HG03575 (cell line): ENCODE measurements around the gene FAM120A.
"Not testable (repeated sequence)": the region's sequence is repeated elsewhere in the genome, so short reads cannot be mapped to it uniquely, and the experiment has no call there.

ENCODE experiments used
- ATAC-seq: cut with Tn5 transposase; IDR thresholded peaks from one replicate; pipeline ENCODE4 v1.9.1; 2021; ENCODE audit not compliant: unreplicated experiment, insufficient number of reproducible peaks, low FRiP score; ENCODE audit errors: extremely low read depth

Gene FAM120A

DNA sequence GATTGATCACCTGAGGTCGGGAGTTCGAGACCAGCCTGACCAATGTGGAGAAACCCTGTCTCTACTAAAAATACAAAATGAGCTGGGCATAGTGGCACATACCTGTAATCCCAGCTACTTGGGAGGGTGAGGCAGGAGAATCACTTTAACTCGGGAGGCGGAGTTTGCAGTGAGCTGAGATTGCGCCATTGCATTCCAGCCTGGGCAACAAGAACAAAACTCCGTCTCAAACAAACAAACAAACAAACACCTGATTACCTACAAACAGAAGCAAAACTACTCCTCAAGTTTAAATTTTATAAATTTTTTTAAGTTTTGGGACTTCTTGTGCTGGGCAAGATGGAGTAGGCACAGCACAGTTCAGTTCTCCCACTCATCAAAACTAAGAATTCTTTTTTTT is 12.2 kb upstream of the FAM120A start:
- ATAC-seq: not testable (repeated sequence)

DNA sequence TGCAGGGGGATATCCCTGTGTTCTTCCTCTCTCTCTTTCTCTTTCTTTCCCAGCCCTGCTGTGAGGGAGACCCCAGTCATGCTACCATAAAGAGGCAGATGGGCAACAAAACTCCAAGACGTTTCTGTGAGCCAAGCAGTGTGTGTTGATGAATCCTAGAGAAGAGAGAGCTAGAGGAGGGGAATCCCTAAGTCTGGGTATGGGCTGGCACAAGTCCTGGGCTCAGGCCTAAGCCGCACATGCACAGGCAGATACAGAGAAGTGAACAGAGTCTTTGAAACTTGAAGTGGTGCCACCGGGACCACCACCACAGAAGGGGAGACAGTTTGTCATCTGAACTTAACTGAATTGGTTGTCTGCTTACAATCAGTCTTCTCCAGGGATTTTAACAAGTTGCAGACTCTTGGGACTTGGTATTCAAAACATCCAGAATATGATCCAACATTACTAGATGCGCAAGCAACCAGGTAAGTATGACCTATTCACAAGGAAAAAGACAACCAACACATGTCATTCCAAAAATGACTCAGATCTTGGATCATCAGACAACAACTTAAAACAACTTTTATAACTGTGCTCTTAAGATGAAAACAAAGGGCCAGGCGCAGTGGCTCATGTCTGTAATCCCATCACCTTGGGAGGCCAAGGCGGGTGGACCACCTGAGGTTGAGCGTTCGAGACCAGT is 10.4 kb upstream of the FAM120A start:
- no peak for ATAC-seq

DNA sequence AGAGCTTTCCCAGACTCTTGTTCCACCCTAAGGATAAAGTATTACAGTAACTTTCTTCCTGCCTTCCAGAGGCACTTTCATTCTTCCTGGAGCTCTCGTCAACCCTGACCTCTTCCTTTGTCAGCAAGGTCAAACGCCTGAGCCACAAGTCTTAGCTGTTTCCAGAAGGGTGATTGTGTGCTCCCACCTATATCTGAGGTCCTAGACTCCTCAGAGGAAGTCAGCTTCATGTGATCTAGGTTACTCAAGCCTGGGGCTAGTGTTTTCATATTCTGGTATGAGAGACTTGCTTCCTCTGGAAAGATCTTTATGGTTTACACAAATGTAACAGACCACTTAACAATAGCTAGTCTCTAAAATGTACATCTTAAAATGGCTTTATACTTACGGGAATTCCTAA is 5.4 kb upstream of the FAM120A start:
- ATAC-seq: no peak

DNA sequence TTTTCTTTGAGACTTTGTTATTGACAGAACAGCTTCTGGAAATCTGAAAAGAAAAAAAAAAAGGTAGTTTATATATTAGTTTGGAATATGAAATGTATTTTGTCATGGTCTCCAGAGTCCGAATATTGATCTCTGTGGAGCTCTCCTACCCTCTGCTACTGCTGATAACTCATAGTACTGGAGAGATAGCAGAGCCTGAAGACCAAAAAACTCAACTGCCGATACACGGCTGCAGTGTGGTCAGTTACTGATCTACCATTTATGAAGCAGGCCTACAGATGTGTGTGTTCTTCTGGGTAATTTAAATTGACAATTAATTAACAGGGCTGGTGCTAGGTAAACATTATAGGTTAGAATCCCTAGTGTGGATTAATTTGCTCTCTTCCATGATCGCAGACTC is 3.8 kb upstream of the FAM120A start:
- ATAC-seq: no peak

DNA sequence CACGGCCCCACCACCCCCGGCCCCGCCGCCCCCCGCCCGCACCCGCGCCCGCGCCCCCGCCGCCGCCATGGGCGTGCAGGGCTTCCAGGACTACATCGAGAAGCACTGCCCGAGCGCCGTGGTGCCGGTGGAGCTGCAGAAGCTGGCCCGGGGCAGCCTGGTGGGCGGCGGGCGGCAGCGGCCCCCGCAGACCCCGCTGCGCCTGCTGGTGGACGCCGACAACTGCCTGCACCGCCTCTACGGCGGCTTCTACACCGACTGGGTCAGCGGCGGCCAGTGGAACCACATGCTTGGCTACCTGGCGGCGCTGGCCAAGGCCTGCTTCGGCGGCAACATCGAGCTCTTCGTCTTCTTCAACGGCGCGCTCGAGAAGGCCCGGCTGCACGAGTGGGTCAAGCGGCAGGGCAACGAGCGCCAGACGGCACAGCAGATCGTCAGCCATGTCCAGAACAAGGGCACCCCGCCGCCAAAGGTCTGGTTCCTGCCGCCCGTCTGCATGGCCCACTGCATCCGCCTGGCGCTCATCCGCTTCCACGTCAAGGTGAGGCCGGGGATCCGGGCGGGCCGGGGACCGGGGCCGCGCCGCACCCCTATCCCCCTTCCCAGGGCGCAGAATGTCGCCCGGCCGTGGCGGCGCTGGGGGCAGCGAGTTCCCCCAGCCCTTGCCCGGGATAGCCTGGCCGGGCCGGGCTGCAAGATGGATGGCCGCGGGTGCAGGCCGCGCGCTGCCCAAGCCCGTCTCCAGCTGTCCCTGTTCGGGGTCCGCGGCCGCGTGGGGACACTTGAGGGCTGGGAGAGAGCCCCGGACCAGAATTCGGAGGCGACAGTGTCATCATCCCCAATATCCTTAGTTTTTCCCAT is 594 bp downstream of the FAM120A start:
- no peak for ATAC-seq

DNA sequence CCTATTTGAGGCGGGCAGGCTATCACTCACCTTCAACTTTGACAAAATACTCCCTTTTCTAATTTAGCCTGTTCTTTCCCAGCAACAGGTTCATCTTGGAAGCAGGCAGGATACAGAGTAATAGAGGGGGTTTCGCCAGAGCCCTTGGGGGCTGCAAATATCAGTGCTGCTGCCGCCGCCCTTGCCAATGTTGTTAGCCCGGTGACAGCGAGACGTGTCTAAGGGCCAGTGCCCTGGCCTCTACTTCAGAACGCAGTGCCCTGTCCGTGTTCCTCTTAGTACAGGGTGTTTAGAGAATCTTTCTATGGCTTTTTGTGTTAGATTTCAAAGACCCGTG is 1.2 kb downstream of the FAM120A start:
- ATAC-seq: no peak

DNA sequence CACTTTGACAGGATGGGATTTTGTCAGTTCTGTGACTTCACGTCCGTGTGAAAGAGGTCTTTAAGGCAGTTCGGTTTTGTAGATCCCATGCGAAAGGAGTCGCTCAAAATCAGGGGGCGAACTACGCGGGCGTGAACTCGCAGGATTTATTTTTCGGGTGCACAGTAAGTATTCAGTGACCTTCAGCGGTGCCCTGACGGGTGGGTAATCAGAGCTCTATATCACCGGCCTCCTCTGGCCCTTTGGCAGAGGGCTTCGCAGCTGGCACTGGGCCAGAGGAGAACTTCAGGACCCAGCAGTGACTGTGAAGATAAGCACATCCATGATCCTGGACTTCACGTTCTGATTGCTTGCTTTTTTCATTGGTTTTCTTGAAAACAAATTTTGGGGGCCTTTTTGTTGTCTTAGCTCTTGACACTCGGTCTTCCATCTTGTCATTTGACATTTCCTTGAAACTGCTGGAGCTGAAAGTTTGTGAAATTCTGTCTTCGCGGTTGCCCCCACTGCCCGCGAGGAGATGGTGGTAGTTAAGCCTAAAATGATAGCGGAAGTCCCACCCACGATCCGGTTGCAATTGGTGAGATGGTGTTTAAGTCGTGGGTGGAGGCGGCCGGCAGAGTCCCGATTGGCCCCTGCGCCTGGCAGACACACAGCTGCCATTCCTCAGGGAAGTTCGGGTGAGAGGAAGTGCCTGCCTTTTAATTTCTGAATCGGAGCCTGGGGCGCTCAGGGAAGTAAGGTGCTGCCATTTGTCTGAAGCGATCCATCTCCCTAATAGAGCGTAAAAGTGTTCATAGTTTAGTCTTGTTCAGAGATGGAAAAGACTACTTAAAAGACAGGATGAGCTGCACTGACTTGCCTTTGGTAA is 1.8 kb downstream of the FAM120A start, which contains the start of gene FAM120AOS:
FAM120AOS (minus strand) TSS at position 535 of the 868 bp plus-strand sequence. CDS start 872 bp downstream, outside the sequence.
- ATAC-seq: no peak

DNA sequence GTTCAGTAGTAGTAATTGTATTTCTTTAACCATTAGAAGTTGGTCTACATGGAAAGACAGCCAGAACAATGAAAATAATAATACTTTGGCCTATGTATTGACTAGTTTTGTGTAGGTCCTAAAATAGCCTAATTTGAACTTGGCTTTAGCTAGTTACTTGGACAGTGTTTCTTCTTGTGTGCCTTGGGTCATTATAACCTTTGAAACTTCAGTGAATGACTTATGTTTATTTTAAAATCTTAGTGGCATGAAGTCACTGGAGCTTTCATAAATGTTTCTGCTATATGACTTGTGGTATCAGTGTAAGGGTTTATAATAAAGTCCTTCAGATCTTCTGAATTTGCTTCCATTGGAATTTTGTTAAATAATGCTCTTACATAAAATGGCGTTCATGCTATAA is 4.5 kb downstream of the FAM120A start:
- ATAC-seq: no peak

DNA sequence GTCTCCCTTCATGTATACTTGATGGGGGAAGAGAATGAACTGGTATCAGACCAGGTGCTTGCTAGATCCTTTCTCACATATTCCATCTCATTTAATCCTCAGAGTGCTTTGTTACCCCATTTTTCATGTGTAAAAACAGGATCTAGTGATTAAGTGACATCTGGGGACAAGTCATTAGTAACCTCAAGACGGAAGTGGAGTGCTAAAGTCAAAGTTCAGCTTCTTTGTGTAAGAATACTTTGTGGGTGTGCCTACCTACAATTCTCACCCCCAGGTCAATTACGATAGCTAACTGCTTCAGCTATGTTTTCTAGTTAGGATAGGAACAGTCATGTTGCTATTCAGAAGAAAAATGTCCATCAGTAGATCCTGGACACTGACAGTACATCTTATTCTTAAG is 5.0 kb downstream of the FAM120A start:
- no peak for ATAC-seq

DNA sequence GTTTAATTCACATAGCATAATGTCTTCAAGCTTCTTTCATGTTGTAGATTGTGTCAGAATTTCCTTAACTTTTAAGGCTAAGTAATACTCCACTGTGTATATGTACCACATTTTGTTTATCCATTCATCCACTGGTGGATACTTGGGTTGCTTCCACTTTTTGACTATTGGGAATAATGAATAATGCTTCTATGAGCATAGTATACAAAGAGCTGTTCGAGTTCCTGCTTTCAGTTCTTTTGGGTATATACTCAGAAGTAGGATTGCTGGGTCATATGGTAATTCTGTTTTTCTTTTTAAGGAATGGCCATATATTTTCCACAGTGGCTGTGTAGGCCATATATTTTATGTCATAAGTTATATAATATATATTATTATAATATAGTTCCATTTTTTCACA is 5.5 kb downstream of the FAM120A start:
- no peak for ATAC-seq

DNA sequence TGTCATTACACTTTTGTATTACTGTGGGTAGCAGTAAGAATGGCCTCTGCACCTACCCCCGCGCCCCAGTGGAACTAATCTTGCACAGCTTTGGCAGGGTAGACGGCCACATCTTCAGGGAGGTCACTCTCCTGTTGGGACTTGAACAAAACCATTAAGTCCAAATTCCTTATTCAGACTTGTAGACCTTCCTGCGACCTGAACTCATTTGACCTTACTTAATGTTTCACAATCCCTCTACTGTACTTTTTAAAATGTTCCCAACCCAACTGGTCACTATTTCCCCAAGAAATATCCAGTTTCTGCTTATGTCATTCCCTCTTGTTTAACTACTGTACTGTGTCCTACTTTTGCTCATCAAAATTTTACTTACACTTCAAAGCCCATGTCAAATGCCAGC is 7.2 kb downstream of the FAM120A start:
- ATAC-seq: no peak

DNA sequence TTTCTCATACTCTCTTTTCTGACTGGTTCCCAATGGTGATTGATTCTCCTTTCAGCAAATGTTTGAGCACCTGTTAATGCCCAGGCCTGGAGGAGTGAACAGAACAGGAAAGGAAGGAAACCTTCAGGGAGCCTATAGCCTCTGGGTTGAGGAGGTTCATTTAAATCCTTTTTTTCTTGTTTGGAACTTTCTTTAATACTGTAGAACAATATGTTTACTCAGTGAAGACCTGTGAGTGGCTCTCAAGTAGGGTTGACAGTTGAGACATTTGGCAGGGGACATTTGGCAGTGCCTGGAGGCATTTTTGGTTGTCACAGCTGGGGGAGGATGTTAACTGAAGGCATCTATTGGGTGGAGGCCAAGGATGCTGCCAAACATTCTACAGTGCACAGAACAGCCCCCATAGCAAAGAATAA is 8.0 kb downstream of the FAM120A start:
- no peak for ATAC-seq

DNA sequence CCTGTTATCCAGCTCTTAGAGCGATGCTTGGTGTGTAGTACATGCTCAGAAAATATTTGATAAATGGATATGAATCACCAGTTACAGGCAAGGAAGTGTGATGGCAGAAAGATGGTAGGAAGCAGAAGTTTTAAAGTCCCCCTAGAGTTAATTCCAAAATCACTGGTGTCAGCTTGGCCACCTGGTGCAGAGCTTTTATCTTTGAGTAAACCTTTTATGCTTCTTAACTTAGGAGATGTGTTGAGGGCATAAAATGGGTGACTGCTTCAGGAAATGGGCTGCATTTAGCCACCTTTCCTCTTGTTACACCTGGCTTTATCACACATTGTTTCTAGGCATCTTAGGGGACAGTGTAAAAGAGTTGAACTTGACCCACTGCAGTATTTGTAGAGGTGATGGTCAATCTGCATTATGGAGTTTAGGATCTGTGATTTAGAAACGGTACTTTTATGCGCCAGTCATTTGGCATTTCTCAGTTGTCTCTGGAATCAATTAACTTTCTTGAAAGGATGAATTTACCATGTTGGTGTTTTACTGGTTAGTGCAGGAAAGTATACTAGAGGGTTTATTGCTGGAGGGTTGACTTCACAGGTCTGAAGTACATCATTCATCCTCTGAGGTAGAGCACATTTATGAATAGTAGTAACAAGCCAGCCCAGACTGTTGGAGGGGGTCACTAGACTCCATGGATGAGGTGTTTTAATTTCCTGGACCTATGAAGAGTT is 9.4 kb downstream of the FAM120A start:
- ATAC-seq: no peak

DNA sequence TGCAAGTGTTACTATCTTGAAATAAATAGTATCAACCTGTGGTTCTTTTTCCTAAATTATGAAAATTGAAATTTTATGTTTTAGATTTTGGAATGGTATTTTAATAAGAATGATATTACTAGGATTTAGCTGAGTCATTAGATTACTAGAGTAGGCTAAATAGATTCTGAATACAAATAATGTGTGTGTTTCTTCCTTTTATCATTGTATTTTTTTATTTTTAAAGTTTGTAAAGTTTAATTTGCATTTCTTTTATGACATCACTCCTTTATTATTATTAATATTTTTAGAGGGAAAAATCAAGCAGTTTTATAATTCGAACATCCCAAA is 9.9 kb downstream of the FAM120A start:
- ATAC-seq: no peak

DNA sequence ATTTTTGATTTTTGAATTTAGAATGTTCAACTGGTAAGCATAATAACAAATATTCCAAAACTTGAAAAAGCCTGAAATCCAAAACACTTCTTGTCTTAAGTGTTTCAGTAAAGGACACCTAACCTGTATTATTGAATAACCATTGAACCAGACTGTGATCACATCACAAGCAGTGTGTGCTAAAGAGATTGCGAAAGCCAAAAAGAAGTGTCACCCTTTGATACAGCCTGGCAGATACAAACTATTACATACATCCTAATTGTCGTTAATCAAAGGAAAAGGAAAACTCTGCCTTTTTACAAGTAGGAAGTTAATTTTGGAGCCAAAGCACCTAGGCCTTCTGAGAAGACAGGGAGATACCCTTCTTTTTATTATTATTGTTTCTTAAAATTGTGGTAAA is 10.3 kb downstream of the FAM120A start:
- ATAC-seq: no peak

DNA sequence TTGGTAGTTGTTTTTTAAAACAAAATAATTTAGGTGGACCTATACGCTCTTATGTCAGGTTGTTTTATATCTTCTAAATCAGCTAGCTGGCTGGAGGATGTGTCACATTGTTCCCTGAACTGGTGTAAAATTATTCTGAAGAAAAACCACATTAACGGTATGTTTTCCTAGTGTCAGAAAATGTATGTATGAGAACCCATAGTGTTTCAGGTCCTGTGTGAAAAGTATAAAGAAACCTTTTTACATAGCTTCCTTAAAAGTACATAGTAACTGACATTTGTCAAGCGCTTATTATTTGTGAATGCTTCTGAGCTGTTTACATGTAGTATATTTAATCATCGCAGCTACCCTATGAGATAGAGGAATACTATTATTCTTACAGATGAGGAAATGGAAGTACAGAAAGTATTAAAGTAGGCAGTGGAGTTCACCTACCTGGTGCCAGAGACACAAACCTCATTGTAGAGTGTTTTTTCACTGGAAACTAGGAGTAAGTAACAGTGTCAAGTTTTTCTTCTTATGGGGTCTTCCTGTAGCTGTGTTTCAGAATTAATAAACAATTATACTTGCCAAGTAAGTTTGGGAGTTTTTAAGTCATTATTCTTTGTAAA is 12.3 kb downstream of the FAM120A start:
- ATAC-seq: no peak

DNA sequence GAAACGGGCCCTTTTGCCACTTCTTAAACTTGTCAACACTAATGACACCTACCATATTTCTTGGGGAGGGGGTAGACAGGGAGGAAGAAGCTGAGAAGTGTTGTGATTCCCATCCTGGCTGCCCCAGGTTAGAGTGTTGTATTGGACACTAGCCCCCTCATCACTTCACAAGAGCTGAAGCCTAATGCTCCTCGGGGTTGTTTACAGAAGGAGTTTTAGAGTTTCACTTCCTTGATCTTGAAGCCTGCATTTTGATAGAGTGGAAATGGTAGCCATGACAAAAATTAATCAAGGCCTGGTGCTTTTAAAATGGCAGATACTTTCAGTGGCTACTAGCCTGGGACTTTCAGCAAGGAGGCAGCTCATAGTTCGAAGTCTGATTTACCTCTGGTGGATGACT is 12.9 kb downstream of the FAM120A start:
- no peak for ATAC-seq

DNA sequence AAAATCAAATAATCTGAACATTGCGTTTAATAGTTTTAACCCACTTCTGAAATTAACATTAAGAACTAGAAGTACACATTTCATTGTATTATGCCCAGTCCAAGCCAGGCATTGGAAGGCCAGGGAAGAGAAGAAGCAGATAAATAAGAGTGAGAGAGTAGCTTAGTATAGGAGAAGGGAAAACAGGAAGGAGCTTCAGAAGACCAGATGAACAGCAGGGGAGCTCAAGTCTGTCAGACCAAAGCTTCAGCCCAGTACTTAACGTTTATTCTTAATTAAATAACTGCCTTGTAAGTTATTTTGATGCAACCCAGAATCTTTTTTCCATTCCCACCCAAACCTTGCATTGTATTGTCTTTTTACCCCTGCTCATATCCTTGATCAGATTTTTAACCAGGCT is 13.4 kb downstream of the FAM120A start:
- ATAC-seq: no peak

DNA sequence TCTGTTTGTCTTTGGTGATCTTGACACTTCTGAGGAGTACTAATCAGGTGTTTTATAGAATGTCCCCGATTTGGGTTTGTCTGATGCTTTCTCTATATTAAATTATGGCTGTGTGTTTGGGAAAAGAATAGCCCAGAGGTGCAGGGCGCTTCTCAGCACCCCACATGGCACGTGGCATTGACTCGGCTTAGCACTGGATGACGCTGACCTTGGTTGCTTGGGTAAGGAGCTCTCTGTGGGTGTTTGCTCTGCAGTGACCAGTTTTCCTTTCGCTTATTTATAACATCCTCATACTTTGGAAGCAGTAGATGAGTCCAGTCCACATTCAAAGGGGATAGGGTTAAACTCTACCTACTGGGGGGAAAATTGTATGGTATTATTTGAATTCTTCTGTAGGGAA is 14.4 kb downstream of the FAM120A start:
- no peak for ATAC-seq
